Sigmoid colon (tissue), 4 donors: ENCODE results near the gene AK5.

ENCODE experiments used
- EP300 ChIP-seq, 4 donors: sonication (generic); formaldehyde crosslinking; IDR thresholded peaks; one replicate each; pipeline ENCODE4 v1.6.1; 2017; ENCODE audit warnings: antibody characterized with exemption in 4 of 4
- POLR2A ChIP-seq, 2 donors: fragments of 450-650 bp; IDR thresholded peaks; one replicate each; pipeline ENCODE4 v1.6.1; 2016; ENCODE audit warnings: antibody characterized with exemption in 2 of 2, mild to moderate bottlenecking in 2 of 2, moderate library complexity in 2 of 2
- POLR2AphosphoS5 ChIP-seq, 4 donors: sonication (generic); formaldehyde crosslinking; IDR thresholded peaks; one replicate each; pipeline ENCODE4 v1.6.1; 2017; ENCODE audit warnings: antibody characterized with exemption in 4 of 4
- TF ChIP-seq, protein P1 (sequence below), 4 experiments: fragments of 450-650 bp in 3 of 4; fragments of 200-600 bp in 1 of 4; IDR thresholded peaks; one replicate each; pipeline ENCODE4 v1.5.1; 2016 to 2019; ENCODE audit warnings: antibody characterized with exemption in 4 of 4, mild to moderate bottlenecking in 3 of 4, moderate library complexity in 2 of 4

GRCh38 chr1:77319036-77319705 lies 37.4 kb downstream of the AK5 start:
- TF ChIP-seq, protein P1, sequence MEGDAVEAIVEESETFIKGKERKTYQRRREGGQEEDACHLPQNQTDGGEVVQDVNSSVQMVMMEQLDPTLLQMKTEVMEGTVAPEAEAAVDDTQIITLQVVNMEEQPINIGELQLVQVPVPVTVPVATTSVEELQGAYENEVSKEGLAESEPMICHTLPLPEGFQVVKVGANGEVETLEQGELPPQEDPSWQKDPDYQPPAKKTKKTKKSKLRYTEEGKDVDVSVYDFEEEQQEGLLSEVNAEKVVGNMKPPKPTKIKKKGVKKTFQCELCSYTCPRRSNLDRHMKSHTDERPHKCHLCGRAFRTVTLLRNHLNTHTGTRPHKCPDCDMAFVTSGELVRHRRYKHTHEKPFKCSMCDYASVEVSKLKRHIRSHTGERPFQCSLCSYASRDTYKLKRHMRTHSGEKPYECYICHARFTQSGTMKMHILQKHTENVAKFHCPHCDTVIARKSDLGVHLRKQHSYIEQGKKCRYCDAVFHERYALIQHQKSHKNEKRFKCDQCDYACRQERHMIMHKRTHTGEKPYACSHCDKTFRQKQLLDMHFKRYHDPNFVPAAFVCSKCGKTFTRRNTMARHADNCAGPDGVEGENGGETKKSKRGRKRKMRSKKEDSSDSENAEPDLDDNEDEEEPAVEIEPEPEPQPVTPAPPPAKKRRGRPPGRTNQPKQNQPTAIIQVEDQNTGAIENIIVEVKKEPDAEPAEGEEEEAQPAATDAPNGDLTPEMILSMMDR (IDR thresholded peaks at IDR 0.05), result no peak
- no peak for TF ChIP-seq POLR2A (IDR thresholded peaks at IDR 0.05)
- TF ChIP-seq POLR2AphosphoS5 (IDR thresholded peaks at IDR 0.05), result no peak
- TF ChIP-seq EP300 (IDR thresholded peaks at IDR 0.05), result no peak
